ENCODE results near the gene OR8D1.

DNA sequence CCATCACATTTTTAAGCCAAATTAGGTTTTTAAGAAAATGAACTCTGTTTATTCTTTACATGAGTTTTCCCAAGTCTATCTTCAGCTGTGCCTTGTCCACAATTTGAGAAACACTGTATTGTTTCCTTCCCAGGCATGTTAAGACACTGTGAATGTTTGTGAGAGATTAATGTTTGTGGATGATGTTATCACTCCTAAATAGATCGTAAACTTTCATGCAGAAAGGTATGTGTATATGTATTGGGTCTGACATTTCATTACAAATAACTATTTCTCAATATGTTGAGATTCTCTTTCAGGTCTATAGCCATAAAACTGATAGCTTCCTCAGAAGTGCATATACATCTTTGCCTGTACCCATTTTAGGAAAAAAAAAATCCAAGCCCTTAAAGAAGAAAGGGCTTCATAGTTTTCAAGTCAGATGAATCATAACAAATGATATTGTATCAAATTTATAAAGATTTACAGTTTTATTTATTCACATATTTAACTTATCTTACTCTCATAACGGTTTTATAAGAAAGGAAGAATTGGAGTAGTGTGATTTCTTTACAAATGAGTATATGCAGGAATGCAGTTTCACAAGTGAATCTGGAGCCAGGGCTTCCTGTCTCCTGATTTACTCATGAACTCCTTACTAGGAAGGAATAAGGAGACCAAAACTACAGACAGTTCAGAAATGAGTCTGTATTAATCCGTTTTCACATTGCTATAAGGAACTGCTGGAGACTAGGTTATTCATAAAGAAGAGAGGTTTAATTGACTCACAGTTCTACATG is 11.2 kb downstream of the OR8D1 start:
- TF ChIP-seq, protein P1, sequence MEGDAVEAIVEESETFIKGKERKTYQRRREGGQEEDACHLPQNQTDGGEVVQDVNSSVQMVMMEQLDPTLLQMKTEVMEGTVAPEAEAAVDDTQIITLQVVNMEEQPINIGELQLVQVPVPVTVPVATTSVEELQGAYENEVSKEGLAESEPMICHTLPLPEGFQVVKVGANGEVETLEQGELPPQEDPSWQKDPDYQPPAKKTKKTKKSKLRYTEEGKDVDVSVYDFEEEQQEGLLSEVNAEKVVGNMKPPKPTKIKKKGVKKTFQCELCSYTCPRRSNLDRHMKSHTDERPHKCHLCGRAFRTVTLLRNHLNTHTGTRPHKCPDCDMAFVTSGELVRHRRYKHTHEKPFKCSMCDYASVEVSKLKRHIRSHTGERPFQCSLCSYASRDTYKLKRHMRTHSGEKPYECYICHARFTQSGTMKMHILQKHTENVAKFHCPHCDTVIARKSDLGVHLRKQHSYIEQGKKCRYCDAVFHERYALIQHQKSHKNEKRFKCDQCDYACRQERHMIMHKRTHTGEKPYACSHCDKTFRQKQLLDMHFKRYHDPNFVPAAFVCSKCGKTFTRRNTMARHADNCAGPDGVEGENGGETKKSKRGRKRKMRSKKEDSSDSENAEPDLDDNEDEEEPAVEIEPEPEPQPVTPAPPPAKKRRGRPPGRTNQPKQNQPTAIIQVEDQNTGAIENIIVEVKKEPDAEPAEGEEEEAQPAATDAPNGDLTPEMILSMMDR (conservative IDR thresholded peaks at IDR 0.05; ENCODE audit: low read depth, low read length), result no peak
- no peak for TF ChIP-seq EZH2 (IDR thresholded peaks at IDR 0.05; ENCODE audit: borderline replicate concordance, low read depth, low read length, poor library complexity, severe bottlenecking)
